NCI-H2107 treated with DMSO at 0.1 percent for 48 hours (cell line): Measurements from ENCODE around the gene PSD4.

ENCODE experiments used
- DNase-seq: peaks from one replicate; lab custom pipeline; 2025; ENCODE audit not compliant: unreplicated experiment; lab: John Stamatoyannopoulos, UW

The PSD4 gene

GRCh38 chr2:113219889-113220641 is 46.3 kb downstream of the PSD4 start:
- no peak for DNase-seq

DNA sequence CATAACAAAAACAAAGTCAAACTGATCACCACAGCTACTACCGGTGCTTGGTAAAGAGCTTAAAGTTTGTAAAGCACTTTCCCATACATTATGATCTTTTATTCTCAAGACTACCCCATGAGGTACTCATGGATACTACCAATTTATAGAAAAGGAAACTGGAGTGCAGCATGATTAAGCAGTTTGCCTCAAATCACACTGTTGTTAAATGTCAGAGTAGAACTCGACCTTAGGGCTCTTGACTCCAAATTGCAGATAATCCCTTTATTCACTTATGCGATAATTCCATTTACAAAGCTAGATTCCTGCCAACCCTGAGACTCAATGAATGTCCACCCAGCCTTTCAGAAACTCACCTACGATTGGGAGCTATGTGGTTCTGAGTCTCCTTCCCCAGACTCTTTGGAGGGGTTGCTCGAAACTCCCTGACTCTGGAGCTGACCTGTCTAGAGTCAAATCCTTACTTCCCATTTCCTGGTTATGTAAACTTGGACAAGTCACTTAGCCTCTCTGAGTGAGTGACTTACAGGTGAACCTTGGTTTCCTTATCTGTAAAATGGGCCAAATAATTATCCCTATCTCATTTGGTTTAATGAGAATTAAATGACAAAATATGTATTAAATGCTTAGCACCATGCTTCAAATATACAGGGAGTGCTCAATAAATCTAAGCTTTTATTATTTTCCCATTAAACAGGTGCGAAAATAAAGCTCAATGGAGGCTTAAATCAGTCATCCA is 47.4 kb downstream of the PSD4 start:
- no peak for DNase-seq

DNA sequence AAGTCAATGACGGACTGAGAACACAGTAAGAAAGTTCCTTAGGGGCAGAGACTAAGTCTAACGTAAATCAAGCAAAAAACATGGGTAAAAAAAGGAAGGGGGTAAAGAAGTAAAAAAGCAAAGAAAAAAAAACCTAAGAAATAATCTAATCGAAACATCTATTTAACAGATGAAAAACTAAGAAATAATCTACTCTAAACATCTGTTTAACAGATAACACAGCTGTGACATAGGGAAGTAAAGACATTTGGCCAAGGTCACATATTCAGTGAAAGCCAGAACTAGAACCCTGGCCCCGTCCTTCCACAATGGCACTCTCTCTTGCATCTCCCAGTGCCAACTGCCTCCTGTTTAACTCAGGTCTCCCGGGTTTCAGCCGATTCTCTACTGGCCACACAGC is 48.1 kb downstream of the PSD4 start:
- no peak for DNase-seq

DNA sequence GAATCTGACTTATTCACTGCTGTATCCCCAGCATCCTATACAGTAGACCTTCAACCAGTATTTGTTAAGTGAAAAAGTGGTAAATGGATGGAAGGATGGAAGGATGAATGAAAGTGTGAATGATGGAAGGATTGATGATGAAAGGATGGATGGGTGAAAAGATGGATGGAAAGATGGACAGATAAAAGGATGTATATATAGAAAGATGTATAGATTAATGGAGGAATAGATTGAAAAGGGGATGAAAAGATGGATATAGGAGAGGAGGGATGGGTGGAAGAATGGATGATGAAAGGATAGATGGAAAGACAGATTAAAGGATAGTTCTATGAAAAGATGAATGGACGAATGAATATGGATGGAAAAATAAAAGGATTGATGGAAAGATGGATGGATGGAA is 50.0 kb downstream of the PSD4 start:
- no peak for DNase-seq

DNA sequence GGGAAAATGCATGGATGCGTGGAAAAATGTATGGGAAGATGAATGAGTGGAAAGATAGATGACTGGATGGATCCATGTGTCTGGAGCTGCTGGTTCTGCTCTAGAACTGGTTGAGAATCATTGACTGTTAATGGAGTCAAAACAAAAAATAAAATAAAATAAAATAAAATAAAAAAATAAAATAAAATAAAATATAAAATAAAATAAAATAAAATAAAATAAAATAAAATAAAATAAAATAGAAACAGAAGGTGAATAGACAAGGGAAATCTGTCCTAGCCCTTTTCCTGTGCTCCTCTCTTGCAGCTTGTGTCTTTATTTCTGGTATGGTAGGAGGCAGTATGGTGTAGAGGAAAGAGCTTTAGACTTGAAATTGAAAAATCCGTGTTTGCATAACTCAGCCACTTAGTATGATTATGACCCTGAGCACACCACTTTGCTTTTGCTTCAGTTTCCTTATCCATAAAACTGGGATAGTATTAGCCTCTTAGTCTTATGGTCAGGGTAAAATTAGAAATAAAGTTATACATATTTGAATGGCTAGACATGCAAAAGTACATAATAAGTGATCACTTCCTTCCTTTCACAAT is 51.0 kb downstream of the PSD4 start:
- no peak for DNase-seq

DNA sequence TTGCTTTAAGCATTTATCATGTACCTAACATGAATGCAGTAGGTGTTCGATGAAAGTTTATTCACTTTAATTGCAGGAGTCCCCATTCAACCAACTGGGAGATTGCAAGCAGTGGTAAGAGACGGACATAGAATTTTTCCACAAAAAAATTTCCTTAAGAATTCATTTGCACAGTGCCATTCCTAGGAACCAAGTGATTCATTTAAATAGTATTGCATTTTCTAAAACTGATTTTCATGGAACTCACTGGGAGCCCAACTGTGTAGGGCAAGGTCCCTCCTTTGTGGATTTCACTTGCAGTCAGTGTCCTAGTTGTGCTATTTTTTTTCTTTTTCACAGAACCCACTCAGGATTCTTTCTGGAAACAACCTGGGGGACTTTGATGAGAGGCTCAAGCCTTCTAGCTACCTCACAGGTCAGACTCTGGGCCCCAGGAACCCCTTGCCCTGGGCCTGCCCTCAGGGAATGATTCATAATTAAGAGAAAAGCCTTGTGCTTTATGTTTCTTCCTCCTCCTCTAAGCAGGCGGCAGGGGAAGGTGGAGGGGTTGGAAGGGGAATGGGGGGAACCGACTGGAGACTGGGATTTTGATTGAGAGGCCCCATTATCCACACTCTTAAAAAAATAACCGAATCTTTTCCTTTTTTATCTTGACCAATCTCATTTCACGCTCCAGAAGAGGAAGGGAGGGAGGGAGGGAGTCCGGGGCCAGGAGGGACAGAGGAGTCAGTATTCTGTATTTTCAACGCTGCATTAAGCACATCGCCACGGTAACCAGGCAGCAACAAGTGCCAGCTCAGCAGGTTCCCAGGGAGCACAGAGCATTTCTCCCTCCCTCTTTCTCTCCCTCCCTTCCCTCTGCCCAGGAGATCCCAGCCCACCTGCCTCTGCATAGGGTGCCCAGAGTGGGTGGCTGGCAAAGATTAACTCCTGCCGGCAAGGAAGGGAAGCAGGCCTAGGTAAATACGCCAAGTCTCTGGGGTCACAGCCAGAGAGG is 51.8 kb downstream of the PSD4 start:
- peak; percentile 32 for DNase-seq

GRCh38 chr2:113226462-113226861 is 52.7 kb downstream of the PSD4 start:
- no peak for DNase-seq

GRCh38 chr2:113227290-113227689 is 53.5 kb downstream of the PSD4 start:
- no peak for DNase-seq

DNA sequence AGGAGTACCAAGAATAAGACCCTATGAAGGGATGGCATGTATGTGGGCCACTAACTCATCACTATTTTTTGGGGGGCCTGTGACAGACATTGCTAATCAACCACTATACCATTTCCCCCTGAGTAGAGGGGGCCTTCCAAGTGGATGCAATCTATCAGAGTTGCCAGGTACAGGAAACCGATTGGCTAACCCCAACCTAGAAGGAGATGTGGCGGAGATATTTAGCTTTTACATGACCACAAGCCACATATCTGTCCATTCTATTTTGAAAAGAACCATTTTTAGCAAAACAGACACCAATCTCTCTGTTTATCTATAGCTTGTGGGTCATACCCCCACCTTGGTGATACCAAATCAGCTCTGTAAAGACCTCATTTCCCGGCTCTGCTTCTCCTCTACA is 53.9 kb downstream of the PSD4 start:
- no peak for DNase-seq

DNA sequence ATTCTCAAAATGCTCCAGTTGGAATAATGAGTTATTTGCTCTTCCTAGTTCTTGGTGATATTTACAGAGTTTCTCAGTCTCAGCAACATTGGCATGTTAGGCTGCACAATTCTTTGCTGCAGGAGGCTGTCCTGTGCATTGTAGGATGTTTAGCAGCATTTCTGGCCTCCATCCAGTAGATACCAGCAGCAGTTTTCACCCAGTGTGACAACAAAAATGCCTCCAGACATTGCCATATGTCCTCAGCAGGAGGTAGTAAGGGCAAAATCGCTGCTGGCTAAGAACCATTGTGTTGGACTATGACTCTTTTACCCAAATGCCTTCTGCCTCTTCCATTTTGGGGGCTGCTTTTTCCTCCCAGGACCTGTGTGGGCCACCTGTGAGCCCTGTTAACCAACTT is 54.6 kb downstream of the PSD4 start:
- no peak for DNase-seq

- no peak for DNase-seq
Observed at GRCh38 chr2:113228991-113229716, 55.4 kb downstream of the PSD4 start.

GRCh38 chr2:113229795-113230194 is 56.0 kb downstream of the PSD4 start:
- DNase-seq, result no peak

GRCh38 chr2:113230531-113230930 is 56.8 kb downstream of the PSD4 start:
- no peak for DNase-seq

DNA sequence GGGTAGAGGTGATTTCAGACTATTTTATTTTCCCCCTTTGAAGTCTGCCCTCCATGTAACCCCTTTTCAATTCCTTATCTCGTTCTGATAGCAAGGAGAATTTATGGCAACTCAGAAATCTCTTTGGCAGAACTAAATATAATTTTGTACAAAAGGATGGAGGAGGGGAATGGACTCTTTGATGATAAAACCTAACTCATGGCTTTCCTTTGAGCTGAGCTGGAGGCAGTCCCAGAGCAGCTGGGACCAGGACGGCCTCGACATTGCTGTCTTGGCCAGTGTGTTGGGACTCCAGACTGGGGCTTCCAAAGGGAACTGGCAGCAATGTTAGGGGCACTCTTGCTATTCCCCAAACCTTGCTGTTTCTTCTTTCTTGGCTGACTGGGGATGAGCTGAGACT is 57.3 kb downstream of the PSD4 start:
- no peak for DNase-seq

- no peak for DNase-seq
Observed at GRCh38 chr2:113232123-113232522, 58.4 kb downstream of the PSD4 start.

DNA sequence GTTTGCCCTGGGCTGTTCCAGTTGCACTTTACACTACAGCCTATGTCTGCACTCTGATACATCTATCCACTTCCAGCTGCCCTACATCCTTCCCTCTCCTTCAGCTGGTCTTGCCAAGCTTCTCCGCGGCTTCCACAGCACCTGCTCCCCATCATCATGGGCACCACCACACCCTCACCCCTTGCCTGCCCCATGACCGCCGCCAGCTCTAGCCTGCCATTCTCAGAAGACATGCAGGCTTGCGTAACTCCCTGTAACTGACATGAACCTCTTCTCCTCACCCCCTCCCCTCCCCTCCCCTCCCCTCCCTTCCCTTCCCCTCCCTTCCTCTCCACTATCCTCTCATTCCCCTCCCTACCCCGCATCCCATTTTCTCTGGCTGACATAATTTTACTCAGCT is 59.0 kb downstream of the PSD4 start:
- no peak for DNase-seq

- DNase-seq, result no peak
Observed at GRCh38 chr2:113233593-113234550, 60.1 kb downstream of the PSD4 start.

- DNase-seq, result no peak
Observed at GRCh38 chr2:113234721-113235346, 61.1 kb downstream of the PSD4 start.
